ENCODE data around the gene MACO1.
"Not testable (repeated sequence)": the region's sequence is repeated elsewhere in the genome, so short reads cannot be mapped to it uniquely, and the experiment has no call there.

The MACO1 gene

GRCh38 chr1:25450891-25451290, 20.2 kb downstream of the MACO1 start:
- Histone ChIP-seq H3K9me3 (ENCODE audit: control insufficient read depth, low read length) (no peaks in the 10 kb centered on the region), H3K4me2 (ENCODE audit: low read length) (no peak overlapping the region), H3K27ac (no peak overlapping the region), H3K9ac (no peak overlapping the region), H3K27me3 (ENCODE audit: control insufficient read depth, insufficient read depth, low read length) (no peaks in the 10 kb centered on the region), H3K79me2 (no peaks in the 10 kb centered on the region), H3K4me1 (no peaks in the 10 kb centered on the region), H3K4me3 (ENCODE audit: low read depth, low read length) (no peak overlapping the region), H2AFZ (no peak overlapping the region), H3K36me3 (ENCODE audit: control insufficient read depth, insufficient read depth, low read length) (no peaks in the 10 kb centered on the region)
- TF ChIP-seq CTCF (IDR thresholded peaks at IDR 0.05), result no peak

DNA sequence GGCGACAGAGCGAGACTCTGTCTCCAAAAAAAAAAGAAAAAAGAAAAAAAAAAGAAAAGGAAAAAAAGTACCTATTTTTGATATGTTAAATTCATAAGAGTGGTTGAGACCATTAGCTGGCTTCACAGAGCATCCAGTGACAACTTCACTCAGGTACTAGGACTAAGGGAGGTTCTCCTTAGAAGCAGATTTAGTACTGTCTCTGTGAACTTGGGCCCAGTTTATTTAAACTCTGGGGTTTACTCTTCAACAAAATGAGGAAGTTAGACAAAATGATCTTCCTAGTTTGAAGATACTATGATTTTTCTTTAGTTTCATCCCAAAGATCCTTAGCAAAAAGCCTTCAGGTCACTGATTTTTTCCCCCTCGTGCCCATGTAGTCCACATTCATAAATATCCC, 21.2 kb downstream of the MACO1 start:
- Histone ChIP-seq H3K36me3 (ENCODE audit: control insufficient read depth, insufficient read depth, low read length) (no peaks in the 10 kb centered on the region), H3K9ac (no peak overlapping the region), H3K27ac (no peak overlapping the region), H3K9me3 (ENCODE audit: control insufficient read depth, low read length) (no peaks in the 10 kb centered on the region), H3K4me1 (no peaks in the 10 kb centered on the region), H3K79me2 (no peaks in the 10 kb centered on the region), H3K4me2 (ENCODE audit: low read length) (no peak overlapping the region), H2AFZ (no peak overlapping the region), H3K4me3 (ENCODE audit: low read depth, low read length) (no peak overlapping the region), H3K27me3 (ENCODE audit: control insufficient read depth, insufficient read depth, low read length) (no peaks in the 10 kb centered on the region)
- TF ChIP-seq CTCF (IDR thresholded peaks at IDR 0.05), result no peak

- Histone ChIP-seq H3K9me3 (ENCODE audit: control insufficient read depth, low read length) (no peaks in the 10 kb centered on the region), H3K4me1 (no peaks in the 10 kb centered on the region), H3K36me3 (ENCODE audit: control insufficient read depth, insufficient read depth, low read length) (no peaks in the 10 kb centered on the region), H2AFZ (no peak overlapping the region), H3K27me3 (ENCODE audit: control insufficient read depth, insufficient read depth, low read length) (no peaks in the 10 kb centered on the region), H3K79me2 (no peaks in the 10 kb centered on the region), H3K4me3 (ENCODE audit: low read depth, low read length) (no peak overlapping the region), H3K9ac (no peak overlapping the region), H3K27ac (no peak overlapping the region), H3K4me2 (ENCODE audit: low read length) (no peak overlapping the region)
- TF ChIP-seq CTCF (IDR thresholded peaks at IDR 0.05), result no peak
Measured at GRCh38 chr1:25456502-25456901, 25.8 kb downstream of the MACO1 start.

- no peak overlapping the region for H2AFZ ChIP-seq
- no peaks in the 10 kb centered on the region for H3K79me2 ChIP-seq
- H3K27ac ChIP-seq, result no peak overlapping the region
- H3K9me3 ChIP-seq (ENCODE audit: control insufficient read depth, low read length), result no peaks in the 10 kb centered on the region
- no peak overlapping the region for H3K9ac ChIP-seq
- H3K27me3 ChIP-seq (ENCODE audit: control insufficient read depth, insufficient read depth, low read length), result no peaks in the 10 kb centered on the region
- no peak for TF ChIP-seq CTCF (IDR thresholded peaks at IDR 0.05)
- H3K4me3 ChIP-seq (ENCODE audit: low read depth, low read length), result no peak overlapping the region
- H3K4me1 ChIP-seq, result no peaks in the 10 kb centered on the region
- H3K4me2 ChIP-seq (ENCODE audit: low read length), result no peak overlapping the region
- no peaks in the 10 kb centered on the region for H3K36me3 ChIP-seq (ENCODE audit: control insufficient read depth, insufficient read depth, low read length)
Measured at GRCh38 chr1:25458541-25459298, 28.0 kb downstream of the MACO1 start.

DNA sequence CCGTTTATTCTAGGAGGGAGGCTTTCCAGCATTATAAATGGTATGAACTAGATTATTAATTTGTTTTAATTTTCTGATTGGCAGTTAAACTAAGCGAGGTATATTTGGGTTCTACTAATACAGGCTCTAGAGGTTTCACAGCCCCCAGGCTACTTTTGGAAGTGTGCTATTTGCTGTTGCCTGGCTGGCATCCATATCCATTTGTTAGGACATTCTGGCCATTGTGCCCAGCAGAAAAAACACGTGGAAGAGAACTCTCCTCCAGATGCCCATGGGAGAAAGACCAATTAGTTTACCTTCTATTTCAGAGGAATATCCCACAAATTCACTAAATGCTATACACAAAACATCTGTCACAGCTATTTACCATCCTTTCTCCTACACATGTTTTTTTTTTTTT, 29.3 kb downstream of the MACO1 start:
- no peaks in the 10 kb centered on the region for H3K4me1 ChIP-seq
- H3K27me3 ChIP-seq (ENCODE audit: control insufficient read depth, insufficient read depth, low read length), result no peaks in the 10 kb centered on the region
- H2AFZ ChIP-seq, result no peak overlapping the region
- H3K9ac ChIP-seq, result no peak overlapping the region
- no peaks in the 10 kb centered on the region for H3K9me3 ChIP-seq (ENCODE audit: control insufficient read depth, low read length)
- TF ChIP-seq CTCF (IDR thresholded peaks at IDR 0.05), result no peak
- H3K79me2 ChIP-seq, result peaks cover 1% of the 10 kb centered on the region
- no peak overlapping the region for H3K27ac ChIP-seq
- no peaks in the 10 kb centered on the region for H3K36me3 ChIP-seq (ENCODE audit: control insufficient read depth, insufficient read depth, low read length)
- H3K4me3 ChIP-seq (ENCODE audit: low read depth, low read length), result no peak overlapping the region
- no peak overlapping the region for H3K4me2 ChIP-seq (ENCODE audit: low read length)

DNA sequence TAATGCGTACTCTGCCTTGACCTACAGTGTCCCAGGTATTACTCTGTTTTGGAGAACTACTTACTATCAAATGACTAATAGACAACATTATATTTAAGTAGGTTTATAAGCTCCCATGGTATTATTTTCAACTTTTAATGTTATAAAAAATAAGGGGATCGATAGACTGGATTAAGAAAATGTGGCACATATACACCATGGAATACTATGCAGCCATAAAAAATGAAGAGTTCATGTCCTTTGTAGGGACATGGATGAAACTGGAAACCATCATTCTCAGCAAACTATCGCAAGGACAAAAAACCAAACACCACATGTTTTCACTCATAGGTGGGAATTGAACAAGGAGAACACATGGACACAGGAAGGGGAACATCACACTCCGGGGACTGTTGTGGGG, 30.1 kb downstream of the MACO1 start:
- not testable (repeated sequence) for H3K9ac ChIP-seq; H3K27ac ChIP-seq; H3K36me3 ChIP-seq (ENCODE audit: control insufficient read depth, insufficient read depth, low read length)

More for the DNA sequence above, 30.1 kb downstream of the MACO1 start:
- H3K9me3 ChIP-seq (ENCODE audit: control insufficient read depth, low read length); H3K4me1 ChIP-seq; H2AFZ ChIP-seq; H3K79me2 ChIP-seq; H3K27me3 ChIP-seq (ENCODE audit: control insufficient read depth, insufficient read depth, low read length); H3K4me2 ChIP-seq (ENCODE audit: low read length); H3K4me3 ChIP-seq (ENCODE audit: low read depth, low read length): not testable (repeated sequence)

Measured in parathyroid adenoma (tissue), 2 donors.